Measurements from ENCODE around the gene ATP13A3.

The ATP13A3 gene

DNA sequence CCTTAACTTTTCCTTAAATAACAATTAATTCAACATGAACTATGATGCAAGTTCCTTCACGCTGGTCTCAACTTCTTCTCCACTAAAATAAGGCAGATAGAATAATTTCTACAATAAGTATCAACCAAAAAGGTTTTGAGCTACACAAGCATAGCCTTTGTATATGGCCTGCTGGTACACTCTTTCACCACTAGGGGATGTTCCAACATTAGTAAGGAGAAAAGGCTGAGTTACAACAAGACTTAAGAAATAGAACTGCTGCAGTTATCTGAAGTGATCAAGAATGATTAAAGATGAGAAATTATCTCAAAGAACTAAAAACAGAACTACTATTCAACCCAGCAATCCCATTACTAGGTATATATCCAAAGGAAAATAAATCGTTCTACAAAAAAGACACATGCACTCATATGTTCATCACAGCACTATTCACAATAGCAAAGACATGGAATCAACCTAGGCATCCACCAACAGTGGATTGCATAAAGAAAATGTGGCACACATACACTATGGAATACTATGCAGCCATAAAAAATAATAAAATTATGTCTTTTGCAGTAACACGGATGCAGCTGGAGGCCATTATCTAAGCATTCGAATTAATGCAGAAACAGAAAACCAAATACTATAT lies 14.4 kb downstream of the ATP13A3 start:
- H2BK15ac ChIP-seq (ENCODE audit: low read length): no peak overlapping the region
- H3K14ac ChIP-seq (ENCODE audit: low read length): no peak overlapping the region
- WGBS, 2 donors (ENCODE audit: extremely low coverage in 2 of 2, insufficient read length in 2 of 2, insufficient replicate concordance in 1 of 2): no CpG with 5 or more reads among the region's 4 CpGs
- no peaks in the 10 kb centered on the region for H3K9me3 ChIP-seq (replicated peaks in 1 of 2; ENCODE audit: control insufficient read depth in 2 of 2, insufficient read depth in 1 of 2, low read depth in 1 of 2, low read length in 2 of 2)
- no peak overlapping the region for H2BK5ac ChIP-seq (ENCODE audit: low read length)
- no peak overlapping the region for H3K4ac ChIP-seq (ENCODE audit: low read length)
- H3K27ac ChIP-seq (replicated peaks; ENCODE audit: low read length): no peak overlapping the region
- H2AFZ ChIP-seq (ENCODE audit: low read length): no peak overlapping the region
- H2BK120ac ChIP-seq (ENCODE audit: low read depth, low read length): no peak overlapping the region
- no peak overlapping the region for H2AK5ac ChIP-seq (ENCODE audit: low read depth, low read length)
- H3K36me3 ChIP-seq (replicated peaks in 1 of 2; ENCODE audit: control insufficient read depth in 2 of 2, insufficient read depth in 2 of 2, low read length in 2 of 2): peaks cover 0 to 7% of the 10 kb centered on the region in 2 donors
- no peak overlapping the region for H2BK12ac ChIP-seq (ENCODE audit: low read length)
- no peak overlapping the region for H3K9ac ChIP-seq (ENCODE audit: low read depth, low read length, poor library complexity)
- peaks cover 4% of the 10 kb centered on the region for H3K79me1 ChIP-seq (ENCODE audit: low read depth, low read length)
- H3K4me3 ChIP-seq (ENCODE audit: low read length in 2 of 2): no peak overlapping the region
- no peak overlapping the region for H3K4me2 ChIP-seq (ENCODE audit: insufficient read depth, low read length, poor library complexity, severe bottlenecking)
- H4K91ac ChIP-seq (ENCODE audit: low read depth, low read length, poor library complexity): no peak overlapping the region
- no peaks in the 10 kb centered on the region for H3K27me3 ChIP-seq (ENCODE audit: control insufficient read depth in 3 of 3, insufficient read depth in 3 of 3, low read depth in 1 of 3, low read length in 3 of 3)
- H3K23ac ChIP-seq (ENCODE audit: low read depth, low read length, poor library complexity): no peak overlapping the region
- H3K18ac ChIP-seq (ENCODE audit: low read length): no peak overlapping the region
- peaks cover 0 to 10% of the 10 kb centered on the region in 2 donors for H3K4me1 ChIP-seq (ENCODE audit: control insufficient read depth in 2 of 2, insufficient read depth in 1 of 2, low read depth in 1 of 2, low read length in 2 of 2)
- H4K8ac ChIP-seq (ENCODE audit: low read depth, low read length): no peak overlapping the region
- DNase-seq (ENCODE audit: low spot score): peak; percentile 39

DNA sequence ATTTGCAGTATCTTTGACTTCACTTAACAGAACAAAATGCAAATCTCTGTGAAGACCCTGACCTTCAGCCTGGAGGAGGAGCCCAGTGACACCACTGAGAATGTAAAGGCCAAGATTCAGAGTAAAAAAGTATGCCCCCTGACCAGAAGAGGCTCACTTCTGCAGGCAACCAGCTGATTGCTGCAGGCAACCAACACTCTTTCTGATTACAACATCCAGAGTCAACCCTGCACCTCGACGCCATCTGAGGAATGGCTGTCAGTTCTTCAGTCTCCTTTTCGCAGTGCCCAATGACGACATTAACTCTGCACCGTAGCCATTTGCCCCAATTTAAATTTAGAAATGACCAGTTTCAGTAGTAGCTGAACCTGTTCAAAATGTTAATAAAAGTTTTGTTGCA lies 14.9 kb downstream of the ATP13A3 start:
- Histone ChIP-seq H3K79me1 (ENCODE audit: low read depth, low read length) (peaks cover 4% of the 10 kb centered on the region), H2BK5ac (ENCODE audit: low read length) (no peak overlapping the region), H3K18ac (ENCODE audit: low read length) (no peak overlapping the region), H3K14ac (ENCODE audit: low read length) (no peak overlapping the region), H3K9ac (ENCODE audit: low read depth, low read length, poor library complexity) (no peak overlapping the region), H2AFZ (ENCODE audit: low read length) (no peak overlapping the region), H3K27me3 (ENCODE audit: control insufficient read depth in 3 of 3, insufficient read depth in 3 of 3, low read depth in 1 of 3, low read length in 3 of 3) (no peaks in the 10 kb centered on the region), H2AK5ac (ENCODE audit: low read depth, low read length) (no peak overlapping the region), H2BK12ac (ENCODE audit: low read length) (no peak overlapping the region), H3K27ac (replicated peaks; ENCODE audit: low read length) (no peak overlapping the region), H2BK15ac (ENCODE audit: low read length) (no peak overlapping the region), H3K36me3 (replicated peaks in 1 of 2; ENCODE audit: control insufficient read depth in 2 of 2, insufficient read depth in 2 of 2, low read length in 2 of 2) (peaks cover 0 to 4% of the 10 kb centered on the region in 2 donors), H2BK120ac (ENCODE audit: low read depth, low read length) (no peak overlapping the region), H3K4me2 (ENCODE audit: insufficient read depth, low read length, poor library complexity, severe bottlenecking) (no peak overlapping the region), H3K4me1 (ENCODE audit: control insufficient read depth in 2 of 2, insufficient read depth in 1 of 2, low read depth in 1 of 2, low read length in 2 of 2) (peaks cover 0 to 10% of the 10 kb centered on the region in 2 donors), H3K4ac (ENCODE audit: low read length) (no peak overlapping the region), H4K8ac (ENCODE audit: low read depth, low read length) (no peak overlapping the region), H3K9me3 (replicated peaks in 1 of 2; ENCODE audit: control insufficient read depth in 2 of 2, insufficient read depth in 1 of 2, low read depth in 1 of 2, low read length in 2 of 2) (no peaks in the 10 kb centered on the region), H3K23ac (ENCODE audit: low read depth, low read length, poor library complexity) (no peak overlapping the region), H4K91ac (ENCODE audit: low read depth, low read length, poor library complexity) (no peak overlapping the region), H3K4me3 (ENCODE audit: low read length in 2 of 2) (no peak overlapping the region)
- DNase-seq (ENCODE audit: low spot score): no peak
- no CpG with 5 or more reads among the region's 5 CpGs for WGBS, 2 donors (ENCODE audit: extremely low coverage in 2 of 2, insufficient read length in 2 of 2, insufficient replicate concordance in 1 of 2)

GRCh38 chr3:194470615-194471014 lies 16.2 kb downstream of the ATP13A3 start:
- Histone ChIP-seq H2BK5ac (ENCODE audit: low read length) (no peak overlapping the region), H3K4me2 (ENCODE audit: insufficient read depth, low read length, poor library complexity, severe bottlenecking) (no peak overlapping the region), H3K18ac (ENCODE audit: low read length) (no peak overlapping the region), H3K4me3 (ENCODE audit: low read length in 2 of 2) (no peak overlapping the region), H2BK12ac (ENCODE audit: low read length) (no peak overlapping the region), H2BK15ac (ENCODE audit: low read length) (no peak overlapping the region), H4K91ac (ENCODE audit: low read depth, low read length, poor library complexity) (no peak overlapping the region), H3K9ac (ENCODE audit: low read depth, low read length, poor library complexity) (no peak overlapping the region), H3K9me3 (replicated peaks in 1 of 2; ENCODE audit: control insufficient read depth in 2 of 2, insufficient read depth in 1 of 2, low read depth in 1 of 2, low read length in 2 of 2) (no peaks in the 10 kb centered on the region), H3K4me1 (ENCODE audit: control insufficient read depth in 2 of 2, insufficient read depth in 1 of 2, low read depth in 1 of 2, low read length in 2 of 2) (peaks cover 0 to 10% of the 10 kb centered on the region in 2 donors), H2AFZ (ENCODE audit: low read length) (no peak overlapping the region), H3K27ac (replicated peaks; ENCODE audit: low read length) (no peak overlapping the region), H3K79me1 (ENCODE audit: low read depth, low read length) (peaks cover 3% of the 10 kb centered on the region), H2AK5ac (ENCODE audit: low read depth, low read length) (no peak overlapping the region), H3K4ac (ENCODE audit: low read length) (no peak overlapping the region), H4K8ac (ENCODE audit: low read depth, low read length) (no peak overlapping the region), H3K36me3 (replicated peaks in 1 of 2; ENCODE audit: control insufficient read depth in 2 of 2, insufficient read depth in 2 of 2, low read length in 2 of 2) (peaks cover 0 to 4% of the 10 kb centered on the region in 2 donors), H2BK120ac (ENCODE audit: low read depth, low read length) (no peak overlapping the region), H3K14ac (ENCODE audit: low read length) (no peak overlapping the region), H3K27me3 (ENCODE audit: control insufficient read depth in 3 of 3, insufficient read depth in 3 of 3, low read depth in 1 of 3, low read length in 3 of 3) (no peaks in the 10 kb centered on the region), H3K23ac (ENCODE audit: low read depth, low read length, poor library complexity) (no peak overlapping the region)
- DNase-seq (ENCODE audit: low spot score): no peak
- WGBS, 2 donors (ENCODE audit: extremely low coverage in 2 of 2, insufficient read length in 2 of 2, insufficient replicate concordance in 1 of 2): no CpG with 5 or more reads among the region's 4 CpGs

GRCh38 chr3:194469977-194470376 lies 16.8 kb downstream of the ATP13A3 start:
- no peak overlapping the region for H4K91ac ChIP-seq (ENCODE audit: low read depth, low read length, poor library complexity)
- H2AK5ac ChIP-seq (ENCODE audit: low read depth, low read length): no peak overlapping the region
- no peak overlapping the region for H3K4me2 ChIP-seq (ENCODE audit: insufficient read depth, low read length, poor library complexity, severe bottlenecking)
- H2BK120ac ChIP-seq (ENCODE audit: low read depth, low read length): no peak overlapping the region
- no peak overlapping the region for H2BK15ac ChIP-seq (ENCODE audit: low read length)
- H3K36me3 ChIP-seq (replicated peaks in 1 of 2; ENCODE audit: control insufficient read depth in 2 of 2, insufficient read depth in 2 of 2, low read length in 2 of 2): peaks cover 0 to 4% of the 10 kb centered on the region in 2 donors
- H3K14ac ChIP-seq (ENCODE audit: low read length): no peak overlapping the region
- no peak for DNase-seq (ENCODE audit: low spot score)
- H3K27me3 ChIP-seq (ENCODE audit: control insufficient read depth in 3 of 3, insufficient read depth in 3 of 3, low read depth in 1 of 3, low read length in 3 of 3): no peaks in the 10 kb centered on the region
- H3K4me1 ChIP-seq (ENCODE audit: control insufficient read depth in 2 of 2, insufficient read depth in 1 of 2, low read depth in 1 of 2, low read length in 2 of 2): peaks cover 0 to 10% of the 10 kb centered on the region in 2 donors
- peaks cover 3% of the 10 kb centered on the region for H3K79me1 ChIP-seq (ENCODE audit: low read depth, low read length)
- H3K9ac ChIP-seq (ENCODE audit: low read depth, low read length, poor library complexity): no peak overlapping the region
- H3K4me3 ChIP-seq (ENCODE audit: low read length in 2 of 2): no peak overlapping the region
- no peak overlapping the region for H3K23ac ChIP-seq (ENCODE audit: low read depth, low read length, poor library complexity)
- no peak overlapping the region for H3K27ac ChIP-seq (replicated peaks; ENCODE audit: low read length)
- no peak overlapping the region for H2AFZ ChIP-seq (ENCODE audit: low read length)
- H3K18ac ChIP-seq (ENCODE audit: low read length): no peak overlapping the region
- no peak overlapping the region for H2BK12ac ChIP-seq (ENCODE audit: low read length)
- H2BK5ac ChIP-seq (ENCODE audit: low read length): no peak overlapping the region
- H4K8ac ChIP-seq (ENCODE audit: low read depth, low read length): no peak overlapping the region
- no peaks in the 10 kb centered on the region for H3K9me3 ChIP-seq (replicated peaks in 1 of 2; ENCODE audit: control insufficient read depth in 2 of 2, insufficient read depth in 1 of 2, low read depth in 1 of 2, low read length in 2 of 2)
- H3K4ac ChIP-seq (ENCODE audit: low read length): no peak overlapping the region

All from neuronal stem cell (in vitro differentiated cells).